AG04449 (cell line): ENCODE results near the gene COPS3.
"Not testable (repeated sequence)": the region's sequence is repeated elsewhere in the genome, so short reads cannot be mapped to it uniquely, and the experiment has no call there.

ENCODE experiments used
- CTCF ChIA-PET: fragments of 350-600 bp; formaldehyde crosslinking; extraction: SDS; loops from one replicate; lab custom pipeline; 2021; ENCODE audit warnings: antibody characterized with exemption; lab: Yijun Ruan, JAX
- POLR2A ChIA-PET: fragments of 400-600, 350-600 bp; formaldehyde crosslinking; extraction: SDS; loops from one replicate; lab custom pipeline; 2020; ENCODE audit warnings: antibody characterized with exemption, inconsistent platforms; lab: Yijun Ruan, JAX
- DNase-seq: peaks from one replicate; pipeline ENCODE4 v3.0.0-alpha.2; 2010; ENCODE audit warnings: low read depth, low spot score
- H3K4me3 ChIP-seq: 2 replicates; pipeline ENCODE4 v1.5.1; 2011; ENCODE audit warnings: low read depth, mild to moderate bottlenecking, control low read depth, low read length
- CTCF ChIP-seq: IDR thresholded peaks from one replicate; pipeline ENCODE4 v1.5.1; 2011; ENCODE audit warnings: mild to moderate bottlenecking, moderate library complexity, low read length, control low read depth, inconsistent platforms; ENCODE audit not compliant: insufficient read depth; ENCODE audit errors: missing control alignments

COPS3 gene

GRCh38 chr17:17295141-17295540, 14.1 kb upstream of the COPS3 start:
- POLR2A ChIA-PET: no interaction called here
- CTCF ChIA-PET: no interaction called here
- no peak for TF ChIP-seq CTCF
- no peak for DNase-seq
- H3K4me3 ChIP-seq: no peak overlapping the region

- no peak for TF ChIP-seq CTCF
These were observed 8.7 kb upstream of the COPS3 start for GRCh38 chr17:17289701-17290100.

GRCh38 chr17:17289086-17289485, 8.0 kb upstream of the COPS3 start:
- POLR2A ChIA-PET: no interaction called here
- no peak for DNase-seq
- no peak overlapping the region for H3K4me3 ChIP-seq
- CTCF ChIA-PET: no interaction called here
- no peak for TF ChIP-seq CTCF

More at GRCh38 chr17:17289701-17290100, 8.7 kb upstream of the COPS3 start:
- ChIA-PET POLR2A (no interaction called here), CTCF (no interaction called here)
- no peak overlapping the region for H3K4me3 ChIP-seq
- DNase-seq: no peak

- ChIA-PET POLR2A (no interaction called here), CTCF (no interaction called here)
- no peak overlapping the region for H3K4me3 ChIP-seq
- no peak for DNase-seq
- TF ChIP-seq CTCF: no peak
These were observed 4.9 kb upstream of the COPS3 start for GRCh38 chr17:17285951-17286350.

GRCh38 chr17:17279316-17279715, 1.7 kb downstream of the COPS3 start:
- CTCF ChIA-PET: interaction anchor here (0.8 to 1.5 kb wide), 2 partner anchors 9 to 13 kb away, joined by 3 to 7 read pairs; no protein-coding TSS in a partner anchor
- POLR2A ChIA-PET: no interaction called here

GRCh38 chr17:17277431-17277830, 3.6 kb downstream of the COPS3 start:
- H3K4me3 ChIP-seq, POLR2A ChIA-PET, DNase-seq, CTCF ChIA-PET: not testable (repeated sequence)

More at GRCh38 chr17:17279316-17279715, 1.7 kb downstream of the COPS3 start:
- TF ChIP-seq CTCF: no peak
- H3K4me3 ChIP-seq: no peak overlapping the region; the same call in 1 of the 2 replicates
- DNase-seq: no peak

GRCh38 chr17:17275971-17276370, 5.1 kb downstream of the COPS3 start:
- TF ChIP-seq CTCF: no peak
- DNase-seq: no peak
- CTCF ChIA-PET: no interaction called here
- POLR2A ChIA-PET: no interaction called here
- no peak overlapping the region for H3K4me3 ChIP-seq
